A549 treated with DMSO at 1 μM for 4 hours (cell line): ENCODE data around the gene FRG2B. TPM values are rescaled to one million over a fixed set of nuclear protein-coding genes. Genes with fewer than 3 reads are reported as not detected.

Experiments
- total RNA-seq: library from RNA; stranded (reverse); fragments of 200-300 nt; extraction: Qiagen RNA extraction; gene quantifications from 5 replicates; pipeline ENCODE4 v1.2.3, GENCODE V29; 2022; ENCODE audit warnings: low read depth

The FRG2B gene
- 0.13 TPM in 1 of 5 replicates, not detected in the others for total RNA-seq

GRCh38 chr10:133626695-133627094, at the start of gene FRG2B:
TSS of gene FRG2B (minus strand) at chr10:133626795. CDS start at chr10:133626742, 53 bp downstream.

Other genes starting within 250 kb of the FRG2B start
- gene PAOX, start 247.5 kb downstream of the FRG2B start, total RNA-seq, result 1.8 to 2.4 TPM (median 2.0 TPM) in 5 replicates
- gene MTG1, start 232.6 kb downstream of the FRG2B start, total RNA-seq, result 41.5 to 58.5 TPM (median 50.2 TPM) in 5 replicates
- 0.13 to 0.38 TPM (median 0.21 TPM) in 5 replicates for gene SPRN, start 202.2 kb downstream of the FRG2B start, total RNA-seq
- gene SCART1, start 172.8 kb downstream of the FRG2B start, total RNA-seq, result 0.18 to 0.44 TPM (median 0.19 TPM) in 5 replicates
- gene CYP2E1, start 99.4 kb downstream of the FRG2B start, total RNA-seq, result 0.19 to 0.30 TPM (median 0.28 TPM) in 5 replicates
- gene SYCE1, start 61.2 kb downstream of the FRG2B start, total RNA-seq, result not detected in 5 replicates